Measurements from ENCODE around the gene TNFRSF21. TPM values are rescaled to one million over a fixed set of nuclear protein-coding genes. Genes with fewer than 3 reads are reported as not detected.

TNFRSF21 gene
- polyA plus RNA-seq, result 13.0 and 14.0 TPM in 2 replicates
- polyA minus RNA-seq, result 43.3 and 53.1 TPM in 2 replicates

GRCh38 chr6:47309291-47310130 lies at the start of gene TNFRSF21:
TSS of gene TNFRSF21 (minus strand) at chr6:47309905. CDS start at chr6:47309511, 394 bp downstream.
- Histone ChIP-seq H3K4me2 (ENCODE audit: low read length) (no peak within 1 kb of the TSS), H3K27me3 (ENCODE audit: insufficient read depth, low read depth, low read length) (no peaks in the 10 kb centered on the region), H3K27ac (ENCODE audit: low read length) (peak within 1 kb of the TSS; percentile 95), H3K4me3 (ENCODE audit: low read length) (peak within 1 kb of the TSS; percentile 97), H3K9me3 (ENCODE audit: low read length) (no peaks in the 10 kb centered on the region), H4K20me1 (ENCODE audit: insufficient read depth) (no peaks in the 10 kb centered on the region), H3K9ac (ENCODE audit: low read length) (peak within 1 kb of the TSS; percentile 99), H3F3A (ENCODE audit: insufficient read depth, low read length, poor library complexity, severe bottlenecking) (no peaks in the 10 kb centered on the region), H3K9me2 (ENCODE audit: insufficient read depth, low read length) (no peaks in the 10 kb centered on the region), H2AFZ (ENCODE audit: low read depth, low read length) (peak within 1 kb of the TSS; percentile 68), H3K36me3 (ENCODE audit: insufficient read depth, low read length) (no peaks in the 10 kb centered on the region), H3K79me2 (replicated peaks; ENCODE audit: insufficient read depth, low read length) (peaks cover 40% of the 10 kb centered on the region)
- peak; percentile 98 for TF ChIP-seq POLR2AphosphoS5 (IDR thresholded peaks at IDR 0.05)
- peak; percentile 98 for TF ChIP-seq CTCF (IDR thresholded peaks at IDR 0.05; ENCODE audit: poor library complexity, severe bottlenecking)
- TF ChIP-seq EP300 (conservative IDR thresholded peaks at IDR 0.05; ENCODE audit: poor library complexity, severe bottlenecking), result peak; percentile 65
- TF ChIP-seq REST (IDR thresholded peaks at IDR 0.05; ENCODE audit: borderline replicate concordance), result peak; percentile 94
- TF ChIP-seq RAD21 (conservative IDR thresholded peaks at IDR 0.05), result peak; percentile 98
- no peak for TF ChIP-seq EZH2 (IDR thresholded peaks at IDR 0.05; ENCODE audit: borderline replicate concordance, insufficient read depth, low read length, poor library complexity, severe bottlenecking)
- peak; percentile 77 for TF ChIP-seq TAF1 (IDR thresholded peaks at IDR 0.05; ENCODE audit: low read depth)
- TF ChIP-seq SMC3 (conservative IDR thresholded peaks at IDR 0.05; ENCODE audit: poor library complexity), result peak; percentile 98
- peak; percentile 95 for TF ChIP-seq MXI1 (conservative IDR thresholded peaks at IDR 0.05; ENCODE audit: poor library complexity, severe bottlenecking)

GRCh38 chr6:47358440-47359225 lies 48.9 kb upstream of the TNFRSF21 start:
- no peaks in the 10 kb centered on the region for H3F3A ChIP-seq (ENCODE audit: insufficient read depth, low read length, poor library complexity, severe bottlenecking)
- no peaks in the 10 kb centered on the region for H4K20me1 ChIP-seq (ENCODE audit: insufficient read depth)
- H3K9ac ChIP-seq (ENCODE audit: low read length), result no peak overlapping the region
- H3K4me2 ChIP-seq (ENCODE audit: low read length), result no peak overlapping the region
- TF ChIP-seq EP300 (conservative IDR thresholded peaks at IDR 0.05; ENCODE audit: poor library complexity, severe bottlenecking), result no peak
- H3K36me3 ChIP-seq (ENCODE audit: insufficient read depth, low read length), result no peaks in the 10 kb centered on the region
- H3K79me2 ChIP-seq (replicated peaks; ENCODE audit: insufficient read depth, low read length), result no peaks in the 10 kb centered on the region
- no peak overlapping the region for H3K4me3 ChIP-seq (ENCODE audit: low read length)
- H3K27me3 ChIP-seq (ENCODE audit: insufficient read depth, low read depth, low read length), result no peaks in the 10 kb centered on the region
- no peaks in the 10 kb centered on the region for H3K9me2 ChIP-seq (ENCODE audit: insufficient read depth, low read length)
- no peak overlapping the region for H3K27ac ChIP-seq (ENCODE audit: low read length)
- H3K9me3 ChIP-seq (ENCODE audit: low read length), result no peaks in the 10 kb centered on the region
- no peak overlapping the region for H2AFZ ChIP-seq (ENCODE audit: low read depth, low read length)

Measured in neural cell (in vitro differentiated cells).